Mesenchymal stem cell (in vitro differentiated cells and primary cell): ENCODE data around the gene MTFR1L.

Source experiments
- DNase-seq: peaks from one replicate; pipeline ENCODE4 v3.0.0-alpha.2; 2013
- H2AFZ ChIP-seq: one replicate; pipeline ENCODE4 v1.6.1; 2013; ENCODE audit warnings: low read depth, mild to moderate bottlenecking, control low read depth, inconsistent platforms, low read length, moderate library complexity
- H2AK5ac ChIP-seq: 2 replicates; pipeline ENCODE4 v1.6.1; 2013; ENCODE audit warnings: low read length, moderate library complexity, mild to moderate bottlenecking, inconsistent platforms; ENCODE audit not compliant: severe bottlenecking
- H2BK120ac ChIP-seq: one replicate; pipeline ENCODE4 v1.6.1; 2013; ENCODE audit warnings: low read depth, mild to moderate bottlenecking, inconsistent platforms, low read length, moderate library complexity
- H2BK12ac ChIP-seq, 2 experiments: one replicate each; pipeline ENCODE4 v1.6.1; 2013; ENCODE audit warnings: inconsistent platforms in 2 of 2, low read length in 2 of 2, mild to moderate bottlenecking in 2 of 2, moderate library complexity in 2 of 2, control low read depth in 1 of 2
- H2BK15ac ChIP-seq: one replicate; pipeline ENCODE4 v1.6.1; 2013; ENCODE audit warnings: mild to moderate bottlenecking, low read depth, inconsistent platforms; ENCODE audit not compliant: poor library complexity, severe bottlenecking
- H2BK5ac ChIP-seq: 2 replicates; pipeline ENCODE4 v1.6.1; 2013; ENCODE audit warnings: low read depth, mild to moderate bottlenecking, low read length, control low read depth, inconsistent platforms; ENCODE audit not compliant: poor library complexity, severe bottlenecking
- H3K14ac ChIP-seq, 2 experiments: one replicate each; pipeline ENCODE4 v1.6.1; 2013; ENCODE audit warnings: inconsistent platforms in 2 of 2, low read length in 2 of 2, control low read depth in 1 of 2, mild to moderate bottlenecking in 1 of 2, moderate library complexity in 1 of 2
- H3K18ac ChIP-seq, 2 experiments: one replicate each; pipeline ENCODE4 v1.6.1; 2013; ENCODE audit warnings: inconsistent platforms in 2 of 2, low read length in 2 of 2, control low read depth in 1 of 2, low read depth in 1 of 2, mild to moderate bottlenecking in 1 of 2
- H3K23ac ChIP-seq, 2 experiments: one replicate each; pipeline ENCODE4 v1.6.1; 2013; ENCODE audit warnings: inconsistent platforms in 2 of 2, low read length in 2 of 2, mild to moderate bottlenecking in 2 of 2, moderate library complexity in 2 of 2, control low read depth in 1 of 2
- H3K27ac ChIP-seq: 2 replicates; pipeline ENCODE4 v1.5.1; 2013; ENCODE audit warnings: mild to moderate bottlenecking, moderate library complexity, low read length, control low read depth, inconsistent platforms; ENCODE audit not compliant: poor library complexity, severe bottlenecking
- H3K27me3 ChIP-seq, 2 experiments: 2 replicates each; pipeline versions ENCODE4 v1.6.1 to v1.7.0; 2013; ENCODE audit warnings: low read length in 2 of 2, mild to moderate bottlenecking in 2 of 2, moderate library complexity in 2 of 2, control low read depth in 1 of 2, inconsistent platforms in 1 of 2; ENCODE audit not compliant: control insufficient read depth in 1 of 2, insufficient read depth in 1 of 2
- H3K36me3 ChIP-seq, 2 experiments: 2 replicates each; pipeline versions ENCODE4 v1.6.1 to v1.7.0; 2013; ENCODE audit warnings: low read length in 2 of 2, control low read depth in 1 of 2, inconsistent platforms in 1 of 2, low read depth in 1 of 2, mild to moderate bottlenecking in 1 of 2; ENCODE audit not compliant: insufficient read depth in 2 of 2, control insufficient read depth in 1 of 2
- H3K4ac ChIP-seq, 2 experiments: one replicate each; pipeline ENCODE4 v1.6.1; 2013; ENCODE audit warnings: inconsistent platforms in 2 of 2, low read length in 2 of 2, mild to moderate bottlenecking in 2 of 2, moderate library complexity in 2 of 2, control low read depth in 1 of 2, low read depth in 1 of 2
- H3K4me1 ChIP-seq: 2 replicates; pipeline ENCODE4 v1.6.1; 2013; ENCODE audit warnings: low read depth, low read length, control low read depth; ENCODE audit not compliant: control insufficient read depth, insufficient read depth
- H3K4me2 ChIP-seq: 2 replicates; pipeline ENCODE4 v1.6.1; 2013; ENCODE audit warnings: low read length, mild to moderate bottlenecking, inconsistent platforms; ENCODE audit not compliant: poor library complexity, severe bottlenecking
- H3K4me3 ChIP-seq, 2 experiments: 2 replicates each; pipeline versions ENCODE4 v1.5.1 to v1.7.0; 2013; ENCODE audit warnings: low read length in 2 of 2, mild to moderate bottlenecking in 2 of 2, control low read depth in 1 of 2, low read depth in 1 of 2; ENCODE audit not compliant: insufficient read depth in 1 of 2
- H3K79me1 ChIP-seq: replicated peaks from 2 replicates; pipeline ENCODE4 v1.6.1; 2013; ENCODE audit warnings: mild to moderate bottlenecking, control low read depth, low read length, inconsistent platforms; ENCODE audit not compliant: poor library complexity, severe bottlenecking
- H3K9ac ChIP-seq: 2 replicates; pipeline ENCODE4 v1.7.0; 2013; ENCODE audit warnings: mild to moderate bottlenecking, low read length, moderate library complexity
- H3K9me3 ChIP-seq: 2 replicates; pipeline ENCODE4 v1.7.0; 2013; ENCODE audit warnings: mild to moderate bottlenecking, low read length; ENCODE audit not compliant: control insufficient read depth
- H4K8ac ChIP-seq: one replicate; pipeline ENCODE4 v1.6.1; 2013; ENCODE audit warnings: inconsistent platforms, mild to moderate bottlenecking, low read length, moderate library complexity
- H4K91ac ChIP-seq: one replicate; pipeline ENCODE4 v1.6.1; 2013; ENCODE audit warnings: mild to moderate bottlenecking, low read length, inconsistent platforms
- WGBS: methylation state at CpG from one replicate; pipeline ENCODE4 v1.1.7; 2013; ENCODE audit warnings: mixed read lengths; 5-methylcytosine and 5-hydroxymethylcytosine counted together

MTFR1L gene

DNA sequence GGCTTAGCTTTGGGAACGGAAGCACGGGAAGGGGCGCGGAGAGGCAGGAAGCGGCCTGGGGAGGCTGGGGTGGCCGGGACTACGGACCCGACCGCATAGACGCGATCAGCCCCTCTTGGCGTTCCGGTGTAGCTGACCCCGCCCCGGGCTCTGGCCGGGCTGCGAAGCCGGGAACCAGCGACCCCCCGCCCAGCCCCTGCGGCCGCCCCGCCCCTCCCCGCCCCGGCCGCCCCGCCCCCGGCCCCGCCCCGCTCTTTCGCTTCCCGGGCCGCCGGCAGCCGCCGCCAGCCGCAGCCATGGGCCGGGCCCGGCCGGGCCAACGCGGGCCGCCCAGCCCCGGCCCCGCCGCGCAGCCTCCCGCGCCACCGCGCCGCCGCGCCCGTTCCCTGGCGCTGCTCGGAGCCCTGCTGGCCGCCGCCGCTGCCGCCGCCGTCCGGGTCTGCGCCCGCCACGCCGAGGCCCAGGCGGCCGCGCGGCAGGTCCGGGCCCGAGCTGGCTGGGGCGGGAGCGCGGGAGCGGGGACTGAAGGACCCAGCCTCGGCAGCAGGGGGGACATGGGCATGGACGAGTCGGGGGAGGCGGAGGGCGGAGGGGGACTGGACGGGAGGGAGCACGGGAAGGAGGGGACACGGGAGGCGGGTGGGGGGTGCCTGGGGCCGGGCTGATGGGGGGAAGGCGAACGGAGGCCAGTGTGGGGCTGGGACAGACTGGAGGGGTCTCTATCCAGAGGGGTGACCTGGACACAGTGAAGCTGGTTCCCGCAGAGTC lies 19.6 kb upstream of the MTFR1L start, which contains the start of gene SELENON:
TSS of gene SELENON (plus strand) at position 259 of the 768 bp plus-strand sequence. CDS start at position 297, 38 bp downstream.
- Histone ChIP-seq H4K8ac (peak within 1 kb of the TSS; percentile 87), H3K9me3 (no peaks in the 10 kb centered on the region), H3K4me3 (peak within 1 kb of the TSS; percentile 82 to 91), H4K91ac (peak within 1 kb of the TSS; percentile 94), H3K23ac (peak within 1 kb of the TSS; percentile 37 to 54), H2AFZ (peak within 1 kb of the TSS; percentile 87), H3K18ac (peak within 1 kb of the TSS; percentile 73 to 89), H3K27me3 (no peaks in the 10 kb centered on the region), H3K4me2 (peak within 1 kb of the TSS; percentile 87), H3K79me1 (peaks cover 13% of the 10 kb centered on the region), H2BK5ac (peak within 1 kb of the TSS; percentile 47), H2BK120ac (peak within 1 kb of the TSS; percentile 87), H3K36me3 (peaks cover 3 to 12% of the 10 kb centered on the region in 2 experiments), H2BK15ac (peak within 1 kb of the TSS; percentile 74), H3K27ac (no peak within 1 kb of the TSS), H2AK5ac (peak within 1 kb of the TSS; percentile 46), H3K4ac (peak within 1 kb of the TSS; percentile 78 to 94), H3K9ac (peak within 1 kb of the TSS; percentile 92), H3K4me1 (peaks cover 22% of the 10 kb centered on the region), H3K14ac (peak within 1 kb of the TSS in 1 of 2 experiments; percentile 91), H2BK12ac (peak within 1 kb of the TSS; percentile 55 to 85)
- peak; percentile 54 for DNase-seq
- WGBS, result under 1% methylated on average over 43 of the region's 91 CpGs

DNA sequence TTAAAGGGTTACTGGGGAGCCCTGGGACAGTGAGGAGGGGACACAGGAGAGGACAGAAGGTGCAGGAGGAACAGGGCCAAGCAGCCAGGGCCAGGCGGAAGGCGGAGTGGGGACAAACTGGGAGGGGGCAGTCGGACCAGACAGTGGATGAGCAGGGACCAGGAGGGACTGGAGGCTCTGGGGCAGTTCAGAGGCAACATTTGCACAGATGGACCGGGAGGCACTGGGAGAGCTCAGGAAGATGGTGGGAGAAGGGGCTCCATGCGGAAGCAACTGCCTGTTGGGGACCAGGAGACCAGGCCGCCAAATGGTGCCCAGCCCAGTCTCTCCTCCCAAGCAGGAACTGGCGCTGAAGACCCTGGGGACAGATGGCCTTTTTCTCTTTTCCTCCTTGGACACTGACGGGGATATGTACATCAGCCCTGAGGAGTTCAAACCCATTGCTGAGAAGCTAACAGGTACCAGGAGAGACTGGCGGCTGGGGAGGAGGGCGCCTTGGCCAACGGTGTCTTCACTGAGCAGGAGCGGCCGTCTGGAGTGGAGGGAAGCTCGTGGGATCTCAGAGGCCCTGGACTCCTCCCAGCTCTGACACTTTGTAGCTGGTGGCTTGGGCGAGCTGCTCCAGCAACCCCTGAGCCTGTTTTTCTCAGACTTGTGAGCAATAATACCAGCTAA lies 18.9 kb upstream of the MTFR1L start:
- peak overlapping the region; percentile 81 for H4K8ac ChIP-seq
- peak overlapping the region; percentile 92 for H3K9ac ChIP-seq
- H3K23ac ChIP-seq, result peak overlapping the region in 1 of 2 experiments; percentile 24
- peak overlapping the region; percentile 41 for H2AK5ac ChIP-seq
- peak overlapping the region; percentile 40 to 55 for H2BK12ac ChIP-seq
- peak overlapping the region in 1 of 2 experiments; percentile 91 for H3K14ac ChIP-seq
- peaks cover 10 to 20% of the 10 kb centered on the region in 2 experiments for H3K36me3 ChIP-seq
- H3K27me3 ChIP-seq, result no peaks in the 10 kb centered on the region
- no peak overlapping the region for H2AFZ ChIP-seq
- H4K91ac ChIP-seq, result no peak overlapping the region
- no peak overlapping the region for H2BK5ac ChIP-seq
- peak overlapping the region; percentile 87 for H3K4me2 ChIP-seq
- H3K79me1 ChIP-seq, result peaks cover 17% of the 10 kb centered on the region
- no peak for DNase-seq
- peak overlapping the region in 1 of 2 experiments; percentile 85 for H3K4ac ChIP-seq
- peak overlapping the region; percentile 42 for H2BK120ac ChIP-seq
- WGBS, result 65% methylated on average over 15 of the region's 15 CpGs
- H2BK15ac ChIP-seq, result peak overlapping the region; percentile 74
- no peaks in the 10 kb centered on the region for H3K9me3 ChIP-seq
- H3K4me3 ChIP-seq, result peak overlapping the region; percentile 82 to 91
- peaks cover 22% of the 10 kb centered on the region for H3K4me1 ChIP-seq
- H3K27ac ChIP-seq, result no peak overlapping the region
- peak overlapping the region; percentile 25 to 72 for H3K18ac ChIP-seq

DNA sequence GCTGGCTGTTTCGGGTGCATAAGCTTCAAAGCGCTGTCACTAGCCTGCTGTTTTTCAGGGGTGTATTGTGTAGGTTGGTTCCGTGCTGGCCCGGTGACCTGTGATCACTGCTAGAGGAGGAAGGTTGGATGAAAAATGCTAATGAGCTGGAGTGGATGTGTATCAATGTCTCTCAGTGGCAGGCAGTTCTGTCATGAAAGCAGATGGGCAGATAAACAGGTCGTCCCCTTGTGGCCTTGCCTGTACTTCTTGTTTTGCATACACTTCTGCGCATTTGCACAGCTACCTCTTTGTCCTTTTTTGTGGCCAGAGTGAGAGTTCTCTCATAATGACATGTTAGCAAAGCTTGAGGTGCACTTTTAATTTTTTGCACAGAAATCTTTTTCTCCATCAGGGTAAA lies 16.8 kb upstream of the MTFR1L start:
- Histone ChIP-seq H2AFZ (no peak overlapping the region), H3K4me3 (no peak overlapping the region), H3K27ac (no peak overlapping the region), H3K9ac (peak overlapping the region; percentile 1), H3K36me3 (peaks cover 26 to 31% of the 10 kb centered on the region in 2 experiments), H3K4ac (no peak overlapping the region), H2BK15ac (no peak overlapping the region), H4K91ac (no peak overlapping the region), H3K14ac (no peak overlapping the region), H2AK5ac (no peak overlapping the region), H2BK120ac (no peak overlapping the region), H2BK5ac (no peak overlapping the region), H4K8ac (no peak overlapping the region), H3K79me1 (peaks cover 19% of the 10 kb centered on the region), H3K4me1 (peaks cover 22% of the 10 kb centered on the region), H3K9me3 (no peaks in the 10 kb centered on the region), H3K23ac (no peak overlapping the region), H3K4me2 (no peak overlapping the region), H3K18ac (no peak overlapping the region), H3K27me3 (no peaks in the 10 kb centered on the region), H2BK12ac (no peak overlapping the region)
- DNase-seq, result no peak
- 68% methylated on average over 6 of the region's 6 CpGs for WGBS

DNA sequence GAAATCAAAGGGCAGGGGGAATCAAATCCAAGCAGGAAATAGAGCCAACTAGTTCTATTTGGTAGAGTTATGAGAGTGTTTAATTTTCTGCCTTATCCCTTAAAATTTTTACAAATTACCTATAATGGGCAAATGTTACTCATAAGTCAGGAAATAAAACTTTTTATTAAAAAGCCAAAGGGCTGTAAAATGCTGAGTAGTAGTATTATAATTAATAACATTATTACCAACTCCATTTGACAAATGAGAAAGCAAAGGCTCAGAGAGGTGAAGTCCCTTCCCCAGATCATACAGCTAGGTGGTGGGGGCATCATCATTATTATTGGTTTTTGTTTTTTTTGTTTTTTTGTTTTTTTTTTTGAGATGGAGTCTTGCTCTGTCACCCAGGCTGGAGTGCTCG lies 16.4 kb upstream of the MTFR1L start:
- Histone ChIP-seq H3K4me3 (no peak overlapping the region), H3K27me3 (no peaks in the 10 kb centered on the region), H3K4ac (no peak overlapping the region), H2BK120ac (no peak overlapping the region), H3K79me1 (peaks cover 19% of the 10 kb centered on the region), H3K9ac (peak overlapping the region; percentile 1), H2AK5ac (no peak overlapping the region), H3K27ac (no peak overlapping the region), H4K91ac (no peak overlapping the region), H3K36me3 (peaks cover 30 to 35% of the 10 kb centered on the region in 2 experiments), H4K8ac (no peak overlapping the region), H3K23ac (no peak overlapping the region), H2BK12ac (no peak overlapping the region), H2AFZ (no peak overlapping the region), H2BK15ac (no peak overlapping the region), H3K14ac (no peak overlapping the region), H3K4me1 (peaks cover 22% of the 10 kb centered on the region), H3K4me2 (no peak overlapping the region), H3K9me3 (no peaks in the 10 kb centered on the region), H2BK5ac (no peak overlapping the region), H3K18ac (no peak overlapping the region)
- WGBS, result 93% methylated on average over 1 of the region's 1 CpG
- no peak for DNase-seq
